RKO (cell line): Measurements from ENCODE around the gene SIGLEC11.
"Not testable (repeated sequence)": the region's sequence is repeated elsewhere in the genome, so short reads cannot be mapped to it uniquely, and the experiment has no call there.

Source experiments
- DNase-seq: peaks from one replicate; pipeline ENCODE4 v3.0.0-alpha.2; 2016; ENCODE audit warnings: low spot score

SIGLEC11 gene

DNA sequence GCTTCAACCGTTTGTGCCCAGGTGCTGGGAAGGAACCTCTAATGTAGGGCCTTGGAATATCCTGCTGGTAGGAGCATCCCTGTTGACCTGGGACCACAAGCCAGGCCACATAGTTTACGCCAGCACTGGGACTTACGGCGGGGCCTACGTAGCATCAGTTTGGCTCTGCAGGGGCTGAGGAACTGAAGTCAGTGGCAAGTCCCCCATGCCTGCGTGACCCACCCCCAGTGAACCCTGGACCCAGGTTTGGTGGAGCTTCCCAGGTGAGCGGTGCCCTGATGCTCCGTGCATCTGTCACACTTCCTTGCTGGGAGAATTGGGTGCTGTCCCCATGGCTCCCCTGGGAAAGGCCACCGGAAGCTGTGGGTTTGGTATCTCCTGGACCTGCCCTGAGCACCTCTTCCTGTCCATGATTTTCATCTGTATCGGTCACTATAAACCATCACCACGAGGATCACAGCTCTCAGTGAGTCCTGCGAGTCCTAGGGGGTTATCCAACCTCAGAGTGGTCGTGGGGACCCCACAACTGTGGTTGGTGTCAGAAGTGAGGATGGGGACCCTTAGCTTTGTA, 9.9 kb downstream of the SIGLEC11 start:
- no peak for DNase-seq

DNA sequence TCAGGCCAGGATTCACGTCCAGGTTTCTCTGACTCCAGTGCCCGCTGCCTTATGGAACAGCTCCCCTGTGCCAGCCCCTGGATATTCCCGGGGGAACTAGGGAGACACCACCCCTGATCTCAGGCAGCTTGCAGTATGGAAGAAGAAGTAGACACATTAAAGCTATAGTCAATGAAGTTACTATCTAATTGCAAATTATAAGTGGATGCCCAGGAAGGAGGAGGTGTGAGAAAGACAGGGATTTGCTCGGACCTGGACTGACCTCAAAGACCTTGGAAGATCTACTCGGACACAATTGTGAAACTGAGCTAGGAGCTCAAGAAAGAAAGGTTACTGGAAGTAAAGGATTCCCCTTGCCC, 10.4 kb downstream of the SIGLEC11 start:
- no peak for DNase-seq

DNA sequence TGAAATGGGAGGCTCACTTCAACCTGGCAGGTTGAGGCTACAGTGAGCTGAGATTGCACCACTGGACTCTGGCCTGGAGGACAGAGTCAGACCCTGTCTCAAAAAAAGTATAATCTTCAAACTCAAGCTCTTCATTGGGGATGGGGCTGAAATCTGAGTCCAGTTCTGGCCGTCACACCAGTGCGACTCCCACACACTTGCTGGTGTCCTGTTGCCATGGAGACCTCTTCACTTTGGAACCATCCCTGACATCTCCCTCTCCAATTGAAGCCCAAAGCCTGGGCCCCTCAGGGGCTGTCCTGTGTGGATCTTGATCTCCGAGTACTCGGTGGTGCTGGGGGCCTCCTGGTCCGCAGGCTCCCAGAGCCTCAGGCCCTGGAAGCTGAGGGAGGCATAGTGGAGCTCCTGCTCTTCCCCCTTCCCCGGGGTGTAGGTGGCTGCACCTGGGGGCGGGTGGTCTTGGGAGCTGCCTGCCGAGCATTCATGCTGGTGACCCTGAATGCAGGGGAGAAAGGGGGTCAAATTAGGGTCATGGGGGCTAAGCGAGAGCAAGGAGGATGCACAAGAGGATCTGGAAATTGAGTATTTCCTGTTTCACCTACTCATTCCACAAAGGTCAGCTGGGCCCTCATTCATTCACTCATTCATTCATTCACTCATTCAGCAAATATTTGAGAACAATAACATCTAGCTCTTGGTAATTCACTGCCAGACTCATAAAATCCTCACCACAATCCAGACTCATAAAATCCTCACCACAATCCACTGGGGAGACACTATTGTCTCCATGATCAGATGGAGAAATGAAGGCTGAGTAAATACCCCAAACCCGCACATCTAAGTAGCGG, 11.0 kb downstream of the SIGLEC11 start:
- no peak for DNase-seq

DNA sequence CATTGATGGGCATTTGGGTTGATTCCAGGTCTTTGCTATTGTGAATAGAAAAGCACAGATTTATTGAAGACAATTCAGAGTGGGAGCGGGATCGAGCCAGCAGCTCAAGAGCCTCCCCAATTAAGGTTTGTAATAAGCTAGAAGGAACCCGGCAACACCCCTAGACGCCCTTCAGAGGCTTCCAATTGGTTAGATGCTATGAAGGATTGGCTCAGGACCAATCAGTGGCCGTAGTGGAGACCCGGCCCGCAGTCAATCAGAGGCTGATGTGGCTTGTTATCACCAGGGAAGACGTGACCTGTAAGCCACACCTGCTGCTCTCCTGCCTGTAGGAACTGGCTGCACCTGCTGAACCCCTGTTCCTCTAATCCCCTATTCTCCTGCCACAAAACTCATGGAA, 14.6 kb downstream of the SIGLEC11 start:
- no peak for DNase-seq

DNA sequence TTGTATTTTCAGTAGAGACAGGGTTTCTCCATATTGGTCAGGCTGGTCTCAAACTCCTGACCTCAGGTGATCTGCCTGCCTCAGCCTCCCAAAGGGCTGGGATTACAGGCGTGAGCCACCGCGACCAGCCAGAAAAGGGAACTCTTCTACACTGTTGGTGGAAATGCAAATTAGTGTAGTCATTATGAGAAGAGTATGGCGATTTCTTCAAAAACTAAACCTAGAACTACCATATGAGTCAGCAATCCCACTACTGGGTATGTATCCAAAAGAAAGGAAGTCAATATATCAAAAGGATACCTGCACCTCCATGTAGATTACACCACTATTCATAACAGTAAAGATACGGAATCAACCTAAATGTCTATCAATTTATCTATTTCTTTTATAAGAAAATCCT, 16.4 kb downstream of the SIGLEC11 start:
- DNase-seq = not testable (repeated sequence)

DNA sequence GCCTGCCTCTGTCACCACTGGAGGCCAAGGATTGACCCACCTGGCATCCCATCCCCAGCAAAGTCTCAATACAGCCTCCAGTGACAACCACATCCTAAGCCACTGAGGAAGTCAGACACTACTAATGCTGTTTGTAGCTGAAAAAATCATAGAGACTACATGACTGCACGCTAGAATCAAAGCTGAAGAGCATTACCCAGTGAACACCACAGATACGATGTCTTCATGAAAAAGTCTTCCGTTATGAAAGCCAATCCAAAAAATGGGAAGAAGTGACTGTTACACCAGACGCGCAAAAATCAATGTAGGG, 20.5 kb downstream of the SIGLEC11 start:
- no peak for DNase-seq

DNA sequence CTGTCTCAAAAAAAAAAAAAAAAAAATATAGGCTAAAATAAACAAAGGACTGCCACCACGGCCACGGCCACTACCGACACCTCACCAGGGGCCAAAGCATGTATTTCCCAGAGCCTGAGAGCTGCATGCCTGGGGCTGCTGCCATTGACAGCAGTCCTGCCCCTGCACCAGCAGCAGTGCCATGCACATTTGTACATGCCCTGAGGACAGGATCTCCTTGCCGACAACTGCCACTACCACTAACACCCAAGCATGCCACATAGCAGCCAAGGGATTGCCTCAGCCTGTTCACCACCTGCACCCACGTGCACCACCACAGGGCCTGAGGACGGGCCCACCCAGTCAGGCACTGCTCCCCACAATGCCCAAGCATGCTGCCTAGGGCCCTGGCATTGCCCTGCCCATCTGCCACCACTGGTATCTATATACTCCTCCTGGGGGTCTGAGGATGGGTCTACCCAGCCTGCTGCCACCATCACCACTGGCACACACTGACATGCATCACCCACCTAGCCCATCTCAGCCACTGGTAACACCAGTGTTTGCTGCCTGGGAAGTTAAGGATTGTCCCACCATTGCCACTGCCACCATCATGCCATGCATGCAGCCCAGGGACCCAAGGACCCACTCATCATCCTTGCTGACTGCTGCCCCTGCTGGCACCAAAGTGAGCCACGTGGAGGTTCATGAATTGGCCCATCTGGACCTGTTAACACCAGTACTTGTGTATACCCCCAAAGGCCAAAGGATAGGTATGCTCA, 21.1 kb downstream of the SIGLEC11 start:
- no peak for DNase-seq

DNA sequence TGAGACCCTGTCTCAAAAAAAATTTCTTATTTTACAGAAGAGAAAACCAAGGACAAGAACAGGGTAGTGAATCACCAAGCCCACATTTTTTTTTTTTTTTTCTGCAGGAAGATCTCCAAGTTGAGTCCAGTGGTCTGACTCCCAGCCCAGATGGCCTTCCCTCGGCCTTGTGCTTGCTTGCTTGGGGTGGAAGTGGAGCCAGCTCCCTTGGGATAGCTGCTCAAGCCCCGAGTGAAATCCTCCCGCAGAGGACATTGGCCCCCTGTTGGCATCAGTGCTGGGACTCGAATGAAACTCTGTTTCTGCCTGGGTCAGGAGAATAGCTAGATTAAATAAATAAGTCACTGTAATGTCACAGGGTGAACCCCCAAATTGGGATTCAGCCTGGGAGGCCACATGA, 22.3 kb downstream of the SIGLEC11 start:
- no peak for DNase-seq

DNA sequence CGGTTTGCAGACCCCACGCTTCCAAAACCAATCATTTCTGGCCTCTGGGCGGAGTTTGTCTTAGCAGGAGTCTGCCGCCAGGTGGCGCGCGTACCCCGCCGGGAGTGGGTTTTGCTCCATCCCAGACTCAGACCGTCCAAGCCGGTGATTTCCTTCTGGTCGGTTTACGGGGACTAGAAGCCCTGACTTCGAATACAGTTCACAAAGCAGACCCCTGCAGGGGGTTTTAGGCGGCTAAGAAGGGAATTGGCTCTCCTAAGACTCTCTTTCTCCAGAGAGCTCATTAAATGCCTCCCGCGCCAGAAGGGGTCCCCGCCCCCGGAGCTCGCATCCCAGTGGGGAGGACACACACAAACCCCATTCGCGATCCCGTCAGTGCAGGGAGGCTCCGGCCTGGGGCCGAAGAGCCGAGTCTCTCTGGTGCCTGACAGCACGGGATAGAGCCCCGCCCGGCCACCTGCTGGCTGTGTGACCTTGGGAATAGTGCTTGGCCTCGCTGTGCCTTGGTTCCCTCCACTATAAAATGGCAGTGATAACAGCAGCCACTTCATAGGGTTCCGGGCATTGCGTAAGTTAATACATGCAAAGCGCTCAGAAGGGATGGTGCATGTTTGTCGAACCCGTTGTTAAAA, 23.1 kb downstream of the SIGLEC11 start:
- DNase-seq = peak; percentile 72

DNA sequence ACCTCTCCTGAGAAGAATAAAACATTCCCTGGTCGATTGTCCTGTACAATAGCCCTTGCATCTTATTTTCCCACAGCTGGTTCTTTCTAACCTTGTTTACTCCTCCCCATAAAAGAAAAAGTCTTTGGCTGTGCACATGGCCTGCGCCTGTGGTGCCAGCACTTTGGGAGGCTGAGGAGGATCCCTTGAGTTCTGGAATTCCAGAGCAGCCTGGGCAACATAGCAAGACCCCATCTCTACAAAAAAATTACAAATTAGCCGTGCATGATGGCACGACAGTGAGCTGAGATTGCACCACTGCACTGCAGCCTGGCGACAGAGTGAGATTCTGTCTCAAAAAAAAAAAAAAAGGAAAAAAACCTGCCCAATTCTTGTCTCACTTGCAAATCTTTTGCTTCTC, 24.4 kb downstream of the SIGLEC11 start:
- no peak for DNase-seq

DNA sequence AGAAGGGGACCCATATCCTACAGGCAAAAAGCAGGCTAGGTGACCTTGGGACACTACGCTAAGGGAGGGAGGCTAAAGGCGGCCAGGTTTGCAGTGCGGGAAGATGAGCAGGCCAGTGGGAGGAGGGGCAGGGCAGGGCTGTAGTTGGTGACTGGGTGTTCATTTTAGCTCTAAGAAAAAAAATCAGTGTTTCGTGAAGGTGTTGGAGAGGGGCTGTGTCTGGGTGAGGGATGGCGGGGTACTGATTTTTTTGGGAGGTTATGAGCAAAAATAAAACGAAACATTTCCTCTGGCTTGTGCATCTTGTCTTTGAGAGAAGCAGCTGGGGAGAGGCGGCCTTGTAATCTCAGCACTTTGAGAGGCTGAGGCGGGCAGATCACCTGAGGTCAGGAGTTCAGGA, 27.3 kb downstream of the SIGLEC11 start:
- no peak for DNase-seq

DNA sequence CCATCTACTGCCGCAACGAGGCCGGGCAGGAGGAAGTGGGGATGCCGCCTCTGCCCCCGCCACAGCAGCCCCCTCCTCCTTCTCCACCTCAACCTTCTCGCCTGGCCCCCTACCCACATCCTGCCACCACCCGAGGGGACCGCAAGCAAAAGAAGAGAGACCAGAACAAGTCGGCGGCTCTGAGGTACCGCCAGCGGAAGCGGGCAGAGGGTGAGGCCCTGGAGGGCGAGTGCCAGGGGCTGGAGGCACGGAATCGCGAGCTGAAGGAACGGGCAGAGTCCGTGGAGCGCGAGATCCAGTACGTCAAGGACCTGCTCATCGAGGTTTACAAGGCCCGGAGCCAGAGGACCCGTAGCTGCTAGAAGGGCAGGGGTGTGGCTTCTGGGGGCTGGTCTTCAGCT, 28.2 kb downstream of the SIGLEC11 start:
- no peak for DNase-seq

DNA sequence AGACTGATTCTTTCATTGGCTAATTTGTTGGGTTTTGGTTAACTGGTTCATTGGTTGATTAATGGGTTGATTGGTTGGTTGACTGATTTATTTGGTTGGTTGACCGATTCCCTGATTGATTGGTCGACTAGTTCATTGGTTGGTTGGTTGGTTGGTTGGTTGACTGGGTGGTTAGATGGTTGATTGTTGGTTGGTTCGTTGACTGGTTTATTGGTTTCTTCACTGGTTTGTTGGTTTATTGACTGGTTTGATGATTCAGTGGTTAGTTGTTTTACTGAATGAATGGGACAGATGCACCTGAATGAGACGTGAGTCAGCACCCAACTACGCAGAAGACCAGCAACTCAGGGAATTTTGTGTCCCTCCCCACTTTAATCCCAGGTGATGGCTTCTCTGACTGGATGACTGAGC, 28.9 kb downstream of the SIGLEC11 start:
- DNase-seq = no peak

DNA sequence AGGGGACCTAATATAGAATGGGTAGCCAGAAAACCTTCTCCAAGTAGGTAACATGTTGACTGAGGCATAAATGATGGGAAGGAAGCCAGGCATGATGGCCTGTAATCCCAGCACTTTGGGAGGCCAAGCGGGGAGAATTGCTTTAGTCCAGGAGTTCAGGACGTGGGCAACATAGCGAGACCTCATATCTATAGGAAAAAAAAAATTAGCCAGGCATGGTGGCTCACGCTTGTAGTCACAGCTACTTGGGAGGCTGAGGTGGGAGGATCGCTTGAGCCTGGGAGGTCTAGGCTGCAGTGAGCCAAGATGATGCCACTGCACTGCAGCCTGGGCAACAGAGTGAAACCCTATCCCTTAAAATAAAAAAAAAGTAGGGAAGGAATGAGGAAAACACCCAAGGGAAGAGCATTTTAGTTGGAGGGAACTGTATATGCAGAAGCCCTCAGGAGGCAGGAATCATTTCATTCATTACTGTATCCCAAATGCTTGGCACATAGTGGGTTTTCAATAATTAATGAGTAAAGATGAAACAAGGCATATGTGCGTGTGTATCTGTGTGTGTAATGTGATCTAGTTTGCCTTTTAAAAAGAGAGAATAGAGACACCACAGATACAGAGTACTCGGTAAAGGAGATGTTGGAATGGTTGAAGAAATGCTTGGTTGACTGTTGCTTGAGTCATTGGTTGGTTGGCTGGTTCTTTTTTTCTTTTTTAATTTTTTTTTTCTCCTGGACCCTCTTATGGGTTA, 29.5 kb downstream of the SIGLEC11 start:
- DNase-seq = no peak

DNA sequence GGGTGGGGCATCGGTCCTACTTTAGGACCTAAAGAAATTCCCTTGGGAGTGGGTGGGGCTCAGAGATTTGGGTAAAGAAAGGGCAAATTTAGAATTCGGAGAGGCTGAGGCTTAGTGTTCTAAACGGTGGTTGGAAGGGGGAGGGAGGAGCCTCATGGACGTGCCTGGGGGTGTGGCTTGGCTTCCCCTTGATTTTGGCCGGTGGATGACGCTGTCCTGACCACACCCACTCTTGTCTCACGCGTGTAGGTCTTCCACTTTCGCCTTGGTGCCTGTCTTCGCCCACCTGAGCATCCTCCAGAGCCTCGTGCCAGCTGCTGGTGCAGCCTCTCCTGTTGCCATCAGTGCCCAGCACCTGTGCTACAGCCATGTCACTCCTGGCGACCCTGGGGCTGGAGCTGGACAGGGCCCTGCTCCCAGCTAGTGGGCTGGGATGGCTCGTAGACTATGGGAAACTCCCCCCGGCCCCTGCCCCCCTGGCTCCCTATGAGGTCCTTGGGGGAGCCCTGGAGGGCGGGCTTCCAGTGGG, 30.4 kb downstream of the SIGLEC11 start:
- no peak for DNase-seq

DNA sequence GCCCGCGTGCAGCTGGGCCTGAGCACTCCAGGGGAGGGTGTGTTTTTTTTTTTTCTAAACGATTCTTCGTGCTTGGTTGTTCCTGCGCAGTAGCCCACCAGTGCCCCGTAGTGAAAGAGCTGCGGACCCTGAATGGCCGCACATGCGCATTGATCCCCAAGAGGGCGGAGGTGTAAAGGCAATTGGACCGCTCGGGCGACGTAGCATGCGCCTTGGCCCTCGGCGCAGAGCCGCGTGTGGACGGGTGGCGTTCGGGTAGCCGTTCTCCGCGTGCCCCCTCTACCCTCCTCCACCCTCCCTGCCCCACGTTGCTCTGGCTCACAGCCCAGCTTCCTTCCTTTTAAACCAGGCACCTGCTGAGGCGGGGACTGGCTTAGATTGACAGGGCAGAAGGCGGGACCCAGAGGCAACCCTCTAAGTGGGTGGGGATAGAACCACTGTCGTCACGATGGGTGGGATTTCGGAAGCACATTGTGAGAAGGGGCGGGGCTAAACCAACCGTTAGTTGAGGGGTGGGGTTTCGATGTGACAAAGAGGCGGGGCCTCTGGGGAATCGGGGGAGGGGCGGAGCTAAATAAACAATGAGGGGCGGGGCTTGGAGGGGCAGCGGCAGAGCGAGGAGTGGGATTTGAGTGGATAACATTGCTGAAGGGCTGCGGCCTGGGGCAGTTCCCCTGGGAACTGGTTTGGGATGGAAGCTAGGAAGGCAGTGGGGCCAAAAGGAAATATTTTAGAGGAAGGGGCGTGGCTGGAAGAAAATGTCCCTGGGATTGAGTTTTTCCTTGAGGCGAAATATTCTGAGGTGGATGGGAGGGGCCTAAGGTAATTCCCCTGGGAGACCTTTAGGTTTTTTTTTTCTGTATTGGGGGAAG, 31.1 kb downstream of the SIGLEC11 start:
- peak; percentile 96 for DNase-seq

DNA sequence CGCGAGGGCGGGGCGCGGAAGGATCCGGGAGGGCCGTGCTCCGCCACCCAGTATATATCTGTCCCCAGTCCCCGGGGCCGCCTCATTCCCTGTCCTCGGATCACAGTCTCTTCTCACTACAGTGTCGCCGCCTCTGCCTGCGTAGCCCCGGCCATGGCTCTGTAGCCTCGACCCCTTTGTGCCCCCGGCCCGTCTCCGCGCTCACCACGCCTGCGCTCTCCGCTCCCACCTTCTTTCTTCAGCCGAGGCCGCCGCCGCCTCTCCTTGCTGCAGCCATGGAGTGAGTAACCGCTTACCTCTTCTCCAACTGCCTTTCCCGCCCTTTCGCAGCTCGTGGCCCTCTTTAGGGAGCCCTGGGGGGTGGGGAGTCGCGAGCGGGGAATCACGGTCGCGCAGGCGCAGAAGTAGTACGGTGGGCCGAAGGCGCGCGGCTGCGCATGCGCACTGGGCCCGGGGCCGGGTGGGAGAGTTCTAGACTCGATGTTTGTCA, 31.8 kb downstream of the SIGLEC11 start, which contains the start of the genes ATF5 and NUP62:
ATF5 (plus strand) TSS at position 85 of the 490 bp plus-strand sequence. CDS start 1,646 bp downstream, outside the sequence.
NUP62 (minus strand) TSS at position 384 of the 490 bp plus-strand sequence. CDS start 19,697 bp downstream, outside the sequence.
- DNase-seq = peak; percentile 92

DNA sequence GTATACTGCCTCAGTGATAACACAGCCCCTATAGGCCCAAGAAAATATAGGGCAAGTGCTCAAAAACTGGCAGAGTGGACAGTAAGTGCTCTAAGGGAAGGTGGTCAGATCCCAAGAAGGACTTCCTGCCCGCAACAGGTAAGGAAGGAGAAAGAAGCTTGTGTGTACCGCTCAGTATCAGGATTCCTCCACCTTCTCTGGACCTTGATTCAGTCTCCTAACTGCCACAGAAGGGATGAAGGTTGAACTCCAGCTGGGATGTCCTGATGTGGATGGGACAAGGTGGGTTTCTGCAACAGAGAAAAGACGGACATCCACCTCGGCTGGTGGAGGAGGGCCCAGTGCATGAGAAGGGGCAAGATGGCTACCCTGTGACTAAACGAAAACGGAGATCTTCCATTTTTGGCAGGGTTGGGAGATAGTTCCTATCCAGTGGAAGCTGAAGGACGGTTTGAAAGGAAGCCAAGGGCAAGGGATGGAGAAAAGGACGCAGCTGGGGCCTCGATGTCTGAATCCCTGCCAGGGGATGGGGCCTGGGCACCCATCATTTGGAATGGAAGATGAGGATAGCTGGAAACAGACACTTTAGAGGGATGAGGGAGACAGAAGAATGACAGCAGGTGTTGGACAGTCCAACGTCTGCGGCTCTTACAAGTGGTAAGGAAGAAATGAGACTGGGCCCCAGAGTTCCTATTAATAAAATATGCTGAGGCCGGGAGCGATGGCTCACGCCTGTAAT, 33.3 kb downstream of the SIGLEC11 start:
- DNase-seq = no peak

DNA sequence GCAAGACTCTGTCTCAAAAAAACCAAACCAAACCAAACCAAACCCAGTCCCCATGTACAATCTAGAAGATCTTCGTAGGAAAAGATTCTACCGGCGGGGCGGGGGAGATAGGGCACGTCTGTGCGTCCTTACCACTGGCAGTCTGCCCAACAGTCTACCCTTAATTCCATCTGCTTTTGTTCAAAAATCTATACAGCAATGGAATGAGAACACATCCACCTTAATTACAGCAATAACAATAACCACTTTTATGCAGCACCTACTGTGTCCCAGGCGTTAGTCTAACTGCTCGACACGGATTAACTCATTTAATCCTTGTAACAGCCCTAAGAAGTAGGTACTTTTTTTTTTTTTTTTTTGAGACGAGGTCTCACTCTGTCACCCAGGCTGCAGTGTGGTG, 34.5 kb downstream of the SIGLEC11 start:
- no peak for DNase-seq

DNA sequence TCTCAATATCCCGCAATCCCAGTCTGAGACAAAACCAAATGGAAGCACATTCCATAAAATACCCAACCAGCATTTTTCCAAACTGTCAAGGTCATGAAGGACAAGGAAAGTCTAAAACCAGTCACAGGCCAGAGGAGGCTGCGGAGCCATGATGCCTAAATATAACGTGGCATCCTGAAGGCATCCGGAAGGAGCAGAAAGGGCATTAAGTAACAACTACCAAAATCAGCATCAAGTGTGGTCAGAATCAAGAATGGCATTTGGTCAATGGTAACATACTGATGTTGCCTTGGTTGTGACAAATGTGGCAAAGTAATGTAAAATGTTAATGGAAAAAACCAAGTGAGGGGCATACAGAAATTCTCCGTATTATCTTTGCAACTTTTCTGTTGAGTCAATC, 35.5 kb downstream of the SIGLEC11 start:
- DNase-seq = no peak
